Adrenal gland (tissue), 12 donors: Measurements from ENCODE around the gene JPH2. TPM values are rescaled to one million over a fixed set of nuclear protein-coding genes. Genes with fewer than 3 reads are reported as not detected.

Source experiments
- DNase-seq, 7 donors: peaks; one replicate each; pipeline ENCODE4 v3.0.0-alpha.2; 2019 to 2020
- H3K27ac ChIP-seq, 5 donors: fragments of 200-600 bp; sonication (generic) in 4 of 5; 1 replicate in 3 of 5; 2 replicates in 2 of 5; pipeline versions ENCODE4 v1.5.1 to v1.8.0; 2016 to 2020; ENCODE audit warnings: mild to moderate bottlenecking in 1 of 5
- H3K27me3 ChIP-seq: fragments of 200-600 bp; 2 replicates; pipeline ENCODE4 v1.8.0; 2021
- H3K36me3 ChIP-seq, 2 donors: fragments of 200-600 bp; replicated peaks in 1 of 2; 1 replicate in 1 of 2; 2 replicates in 1 of 2; pipeline versions ENCODE4 v1.5.1 to v1.8.0; 2018 to 2022
- H3K4me1 ChIP-seq, 2 donors: fragments of 200-600 bp; replicated peaks in 1 of 2; 1 replicate in 1 of 2; 2 replicates in 1 of 2; pipeline versions ENCODE4 v1.5.1 to v1.8.0; 2018 to 2021
- H3K4me3 ChIP-seq, 4 donors: fragments of 200-600 bp; sonication (generic) in 3 of 4; one replicate each; pipeline ENCODE4 v1.5.1; 2016 to 2018
- H3K9me3 ChIP-seq, 3 donors: fragments of 200-600 bp; sonication (generic) in 1 of 3; replicated peaks in 1 of 3; 1 replicate in 2 of 3; 2 replicates in 1 of 3; pipeline versions ENCODE4 v1.5.1 to v1.8.0; 2016 to 2021
- CTCF ChIP-seq, 6 experiments: fragments of 450-650 bp in 4 of 6; fragments of 200-600 bp in 2 of 6; sonication (generic) in 1 of 6; IDR thresholded peaks; 1 replicate in 5 of 6; 2 replicates in 1 of 6; pipeline versions ENCODE4 v1.5.1 to v1.8.0; 2016 to 2021; ENCODE audit warnings: antibody characterized with exemption in 6 of 6, mild to moderate bottlenecking in 2 of 6, moderate library complexity in 1 of 6
- POLR2A ChIP-seq, 2 donors: fragments of 450-650 bp; IDR thresholded peaks; one replicate each; pipeline ENCODE4 v1.6.1; 2017; ENCODE audit warnings: antibody characterized with exemption in 2 of 2, mild to moderate bottlenecking in 2 of 2, moderate library complexity in 1 of 2
- WGBS, 4 donors: extraction: QIAGEN DNeasy Blood & Tissue Kit in 2 of 4; methylation state at CpG; one replicate each; pipeline versions ENCODE4 v1.1.5 to v1.1.7; 2013 to 2017; 5-methylcytosine and 5-hydroxymethylcytosine counted together
- intact Hi-C, 2 donors: fragments of 100-400 bp; cut with DNase I; formaldehyde crosslinking; loops; one replicate each; pipeline versions ENCODE4 v1.14.1 to v1.15.0; 2022 to 2023
- polyA plus RNA-seq, 3 donors: library from polyadenylated mRNA; stranded (reverse); fragments of 200-250 nt in 2 of 3; fragments of 350-450 nt in 1 of 3; fragmentation: Illumina TruSeq in 1 of 3; extraction: RNeasy Lipid Tissue Mini Kit (QIAGEN cat#74804) in 1 of 3; gene quantifications; one replicate each; pipeline ENCODE4 v1.2.3, GENCODE V29; 2013 to 2014
- total RNA-seq, 9 donors: library from RNA; depleted of rRNA in 4 of 9; stranded (reverse); fragments of >200 nt in 4 of 9; fragments of 120-200 nt in 1 of 9; fragmentation: NEBNext Ultra II Directional in 1 of 9; extraction: Animal tissue kit (Norgen Biotek cat#: 25700) in 1 of 9; gene quantifications; one replicate each; pipeline versions ENCODE4 v1.1.0 to v1.2.4, GENCODE V29; 2013 to 2023
- donor health status: healthy with polysubstance abuse.
- donor health status: Bipolar disorder and iron deficiency.
- donor health status: DM: yes; HTN: yes; CAD: no.
- donor health status: DM: no; HTN: no; CAD: no.
- donor health status: DM: no; HTN: no; CAD: no.
- donor health status: DM: yes; HTN: yes; CAD: no.

JPH2 gene
- total and polyA plus RNA-seq, 12 donors: 0.59 to 13.0 (median 3.4) TPM

- TF ChIP-seq POLR2A (IDR thresholded peaks at IDR 0.05): no peak
- no peak for TF ChIP-seq CTCF (IDR thresholded peaks at IDR 0.05)
- Histone ChIP-seq H3K4me1 (peaks cover 8 to 24% of the 10 kb centered on the region in 2 donors), H3K27ac (no peak overlapping the region), H3K36me3 (peaks cover 0 to 62% of the 10 kb centered on the region in 2 donors), H3K27me3 (no peaks in the 10 kb centered on the region), H3K9me3 (no peaks in the 10 kb centered on the region), H3K4me3 (no peak overlapping the region)
- intact Hi-C loops: no loop called here
- 66 to 94% (median 85%) methylated on average over 2 of the region's 2 CpGs for WGBS, 4 donors
- no peak for DNase-seq
Observed at GRCh38 chr20:44200983-44201382, 14.0 kb upstream of the JPH2 start.

- intact Hi-C loops: no loop called here
- Histone ChIP-seq H3K4me3 (no peak overlapping the region), H3K27ac (no peak overlapping the region), H3K36me3 (peaks cover 0 to 63% of the 10 kb centered on the region in 2 donors), H3K4me1 (peaks cover 8 to 24% of the 10 kb centered on the region in 2 donors), H3K27me3 (no peaks in the 10 kb centered on the region), H3K9me3 (no peaks in the 10 kb centered on the region)
- 73 to 79% (median 74%) methylated on average over 4 of the region's 4 CpGs for WGBS, 4 donors
- no peak for DNase-seq
- TF ChIP-seq POLR2A (IDR thresholded peaks at IDR 0.05): no peak
- TF ChIP-seq CTCF (IDR thresholded peaks at IDR 0.05): no peak
Observed at GRCh38 chr20:44200371-44200770, 13.4 kb upstream of the JPH2 start.

GRCh38 chr20:44199877-44200276 lies 12.9 kb upstream of the JPH2 start:
- Histone ChIP-seq H3K27ac (no peak overlapping the region), H3K4me3 (no peak overlapping the region), H3K4me1 (peaks cover 8 to 20% of the 10 kb centered on the region in 2 donors), H3K27me3 (no peaks in the 10 kb centered on the region), H3K36me3 (peaks cover 0 to 59% of the 10 kb centered on the region in 2 donors), H3K9me3 (no peaks in the 10 kb centered on the region)
- 95 to 100% (median 97%) methylated on average over 4 of the region's 4 CpGs for WGBS, 4 donors
- TF ChIP-seq POLR2A (IDR thresholded peaks at IDR 0.05) (no peak), CTCF (IDR thresholded peaks at IDR 0.05) (no peak)
- DNase-seq: no peak
- intact Hi-C loops: no loop called here

- intact Hi-C loops: no loop called here
- no peaks in the 10 kb centered on the region for H3K9me3 ChIP-seq
- TF ChIP-seq CTCF (IDR thresholded peaks at IDR 0.05) (no peak), POLR2A (IDR thresholded peaks at IDR 0.05) (no peak)
- no peaks in the 10 kb centered on the region for H3K27me3 ChIP-seq
- H3K4me3 ChIP-seq: no peak overlapping the region
- H3K27ac ChIP-seq: no peak overlapping the region
- 87 to 96% (median 91%) methylated on average over 4 of the region's 4 CpGs for WGBS, 4 donors
- DNase-seq: no peak
- peaks cover 0 to 59% of the 10 kb centered on the region in 2 donors for H3K36me3 ChIP-seq
- peaks cover 0 to 10% of the 10 kb centered on the region in 2 donors for H3K4me1 ChIP-seq
Observed at GRCh38 chr20:44198872-44199271, 11.9 kb upstream of the JPH2 start.
